Vagina (tissue), 2 donors: ENCODE measurements around the gene SOCS1.

Source experiments
- CTCF ChIP-seq, 3 experiments: fragments of 450-650 bp in 2 of 3; fragments of 200-600 bp in 1 of 3; sonication (generic) in 1 of 3; IDR thresholded peaks; one replicate each; pipeline ENCODE4 v1.5.1; 2017 to 2019; ENCODE audit warnings: antibody characterized with exemption in 3 of 3, mild to moderate bottlenecking in 2 of 3, moderate library complexity in 2 of 3
- POLR2AphosphoS5 ChIP-seq, 2 donors: sonication (generic); formaldehyde crosslinking; IDR thresholded peaks; one replicate each; pipeline ENCODE4 v1.9.0; 2017; ENCODE audit warnings: antibody characterized with exemption in 2 of 2, mild to moderate bottlenecking in 2 of 2, low read depth in 1 of 2; ENCODE audit not compliant: insufficient read depth in 1 of 2

DNA sequence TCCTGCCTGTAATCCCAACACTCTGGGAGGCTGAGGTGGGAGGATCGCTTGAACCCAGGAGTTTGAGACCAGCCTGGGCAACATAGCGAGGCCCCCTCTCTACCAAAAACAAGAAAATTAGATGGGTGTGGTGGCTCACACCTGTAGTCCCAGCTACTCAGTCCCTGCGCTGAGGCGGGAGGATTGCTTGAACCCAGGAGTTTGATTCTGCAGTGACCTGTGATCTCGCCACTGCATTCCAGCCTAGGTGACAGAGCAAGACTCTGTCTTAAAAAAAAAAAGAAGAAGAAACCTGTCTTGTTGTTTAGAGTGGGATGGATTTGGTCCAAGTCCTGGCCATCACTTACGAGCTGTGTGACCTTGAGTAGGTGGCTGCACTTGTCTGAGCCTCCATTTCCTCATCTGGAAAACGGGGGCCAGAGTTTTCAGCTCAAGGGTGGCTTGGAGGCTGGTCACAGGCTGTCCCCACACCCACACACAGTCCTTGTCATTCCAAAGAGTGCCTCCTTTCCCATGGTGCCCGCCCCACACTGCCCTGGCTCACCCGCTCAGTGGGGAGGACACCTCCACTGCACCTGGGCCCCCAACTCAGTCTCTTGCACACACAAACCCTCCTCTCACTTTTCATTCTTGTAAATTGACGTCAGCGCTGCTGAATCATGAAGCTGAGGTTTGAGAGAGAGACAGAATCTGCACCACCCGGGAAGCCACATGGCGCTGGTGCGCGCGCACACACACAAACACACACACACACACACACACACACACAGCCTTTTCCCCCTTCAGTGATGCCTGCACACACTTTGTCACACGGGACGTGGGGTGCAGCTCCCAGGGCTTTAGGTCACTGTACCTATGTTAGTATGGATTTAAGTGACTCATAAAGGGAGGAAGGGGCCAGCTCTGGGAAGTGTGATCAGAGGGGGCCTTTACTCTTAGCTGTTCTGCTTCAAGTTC, 4.2 kb downstream of the SOCS1 start:
- no peak for TF ChIP-seq CTCF (IDR thresholded peaks at IDR 0.05)
- peak in 1 of 2 donors; percentile 25 for TF ChIP-seq POLR2AphosphoS5 (IDR thresholded peaks at IDR 0.05; ENCODE audit: insufficient read depth in 1 of 2, low read depth in 1 of 2)
